Measurements from ENCODE around the gene CD2BP2.

CD2BP2 gene

DNA sequence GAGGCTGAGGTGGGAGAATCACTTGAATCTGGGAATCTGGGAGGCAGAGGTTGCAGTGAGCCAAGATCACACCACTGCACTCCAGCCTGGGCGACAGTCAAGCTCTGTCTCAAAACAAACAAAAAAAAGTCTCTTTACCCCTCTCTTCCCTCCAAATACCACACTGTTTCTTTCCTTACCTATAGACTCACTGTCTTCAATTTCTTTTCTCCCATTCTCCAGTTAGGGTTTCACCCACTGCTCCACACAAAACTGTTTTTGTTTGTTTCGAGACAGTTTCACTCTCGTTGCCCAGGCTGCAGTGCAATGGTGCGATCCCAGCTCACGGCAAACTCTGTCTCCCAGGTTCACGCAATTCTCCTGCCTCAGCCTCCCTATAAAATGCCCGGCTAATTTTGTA, 6.1 kb upstream of the CD2BP2 start:
- in situ Hi-C loops (cut with HindIII; ENCODE audit: low sequenced_read_pairs) = no loop called here
- no peak for DNase-seq (ENCODE audit: low read depth)
- TF ChIP-seq, protein P1, sequence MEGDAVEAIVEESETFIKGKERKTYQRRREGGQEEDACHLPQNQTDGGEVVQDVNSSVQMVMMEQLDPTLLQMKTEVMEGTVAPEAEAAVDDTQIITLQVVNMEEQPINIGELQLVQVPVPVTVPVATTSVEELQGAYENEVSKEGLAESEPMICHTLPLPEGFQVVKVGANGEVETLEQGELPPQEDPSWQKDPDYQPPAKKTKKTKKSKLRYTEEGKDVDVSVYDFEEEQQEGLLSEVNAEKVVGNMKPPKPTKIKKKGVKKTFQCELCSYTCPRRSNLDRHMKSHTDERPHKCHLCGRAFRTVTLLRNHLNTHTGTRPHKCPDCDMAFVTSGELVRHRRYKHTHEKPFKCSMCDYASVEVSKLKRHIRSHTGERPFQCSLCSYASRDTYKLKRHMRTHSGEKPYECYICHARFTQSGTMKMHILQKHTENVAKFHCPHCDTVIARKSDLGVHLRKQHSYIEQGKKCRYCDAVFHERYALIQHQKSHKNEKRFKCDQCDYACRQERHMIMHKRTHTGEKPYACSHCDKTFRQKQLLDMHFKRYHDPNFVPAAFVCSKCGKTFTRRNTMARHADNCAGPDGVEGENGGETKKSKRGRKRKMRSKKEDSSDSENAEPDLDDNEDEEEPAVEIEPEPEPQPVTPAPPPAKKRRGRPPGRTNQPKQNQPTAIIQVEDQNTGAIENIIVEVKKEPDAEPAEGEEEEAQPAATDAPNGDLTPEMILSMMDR (IDR thresholded peaks at IDR 0.05; ENCODE audit: low read depth, low read length, missing control alignments) = no peak
- no peak overlapping the region for H3K4me3 ChIP-seq (ENCODE audit: low read depth, low read length)

DNA sequence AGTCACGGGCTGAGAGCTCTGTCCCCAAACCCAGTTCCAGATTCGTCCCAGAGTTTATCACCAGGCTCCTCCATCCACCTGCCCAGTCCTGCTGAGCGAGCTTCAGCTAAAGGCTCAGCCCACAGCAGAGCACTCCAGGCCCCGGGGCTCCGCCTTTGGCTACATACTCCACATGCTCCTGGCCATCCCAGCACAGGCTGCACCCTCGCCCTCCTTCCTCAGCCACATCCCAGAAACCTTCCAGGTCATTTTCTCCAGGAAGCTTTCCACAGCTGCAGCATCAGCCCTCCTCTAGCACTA, 4.7 kb upstream of the CD2BP2 start:
- no peak for DNase-seq (ENCODE audit: low read depth)
- in situ Hi-C loops (cut with HindIII; ENCODE audit: low sequenced_read_pairs) = no loop called here
- no peak overlapping the region for H3K4me3 ChIP-seq (ENCODE audit: low read depth, low read length)
- TF ChIP-seq, protein P1 (IDR thresholded peaks at IDR 0.05; ENCODE audit: low read depth, low read length, missing control alignments) = no peak

DNA sequence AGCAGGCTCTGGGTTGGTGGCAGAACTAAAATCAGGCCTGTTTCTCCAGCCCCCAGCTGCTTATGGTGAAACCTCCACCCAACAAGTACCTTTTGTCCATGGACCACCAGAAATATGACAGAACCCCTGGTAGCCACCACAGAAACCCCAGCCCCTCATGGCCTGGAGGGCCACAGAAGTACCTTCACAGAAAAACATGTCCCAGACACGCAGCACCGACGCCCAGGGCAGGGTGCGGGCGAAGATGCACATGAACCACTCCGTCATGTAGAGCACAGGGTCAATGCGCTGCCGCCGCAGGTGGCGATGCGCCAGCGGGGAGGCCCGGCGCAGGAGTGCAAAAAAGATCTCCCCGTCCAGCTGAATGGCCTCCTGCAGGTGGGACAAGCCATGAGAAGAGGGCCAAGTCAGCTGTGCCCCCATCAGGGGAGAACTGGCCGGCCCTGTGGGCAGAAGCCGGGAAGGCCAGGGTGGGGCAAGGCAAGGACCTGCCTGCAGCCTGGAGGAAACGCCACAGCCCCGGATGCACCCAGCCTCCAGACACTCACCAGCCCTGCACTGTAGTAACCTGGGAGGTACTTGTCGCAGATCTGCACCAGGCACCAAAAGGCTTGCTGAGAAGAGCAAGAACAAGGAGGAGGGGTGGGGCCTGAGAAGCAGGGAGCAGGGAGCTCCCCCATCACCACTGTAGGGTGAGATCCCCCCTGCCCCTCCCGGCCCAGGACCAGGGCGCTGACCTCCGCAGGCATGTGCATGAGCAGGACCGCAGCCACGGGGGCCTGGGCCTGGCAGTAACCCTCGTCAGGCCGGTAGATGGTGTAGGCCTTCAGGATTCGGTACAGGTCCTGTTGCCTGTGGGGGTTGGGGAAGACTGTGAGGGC, 4.1 kb upstream of the CD2BP2 start:
- TF ChIP-seq, protein P1 (IDR thresholded peaks at IDR 0.05; ENCODE audit: low read depth, low read length, missing control alignments) = no peak
- in situ Hi-C loops (cut with HindIII; ENCODE audit: low sequenced_read_pairs) = no loop called here
- no peak overlapping the region for H3K4me3 ChIP-seq (ENCODE audit: low read depth, low read length)

DNA sequence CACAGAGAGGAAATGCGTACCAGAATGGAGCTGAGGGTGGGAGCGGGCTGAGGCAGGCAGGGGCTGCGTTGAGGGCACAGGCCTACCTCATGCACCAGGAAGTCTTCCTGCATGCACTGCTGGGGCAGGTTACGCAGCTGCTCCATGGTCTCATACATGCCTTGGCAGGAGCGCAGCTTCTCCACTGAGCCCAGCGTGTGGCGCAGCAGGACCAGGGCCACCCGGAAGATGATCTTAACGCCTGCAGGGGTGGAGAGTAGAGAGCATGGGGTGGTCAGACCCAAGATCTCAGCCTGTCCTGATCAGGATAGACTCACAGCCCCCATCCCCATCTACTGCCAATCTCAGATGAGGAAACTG, 3.4 kb upstream of the CD2BP2 start:
- in situ Hi-C loops (cut with HindIII; ENCODE audit: low sequenced_read_pairs) = no loop called here

More for the DNA sequence above, 4.1 kb upstream of the CD2BP2 start:
- no peak for DNase-seq (ENCODE audit: low read depth)

GRCh38 chr16:30357715-30358576, 2.8 kb upstream of the CD2BP2 start:
- in situ Hi-C loops (cut with HindIII; ENCODE audit: low sequenced_read_pairs) = no loop called here
- TF ChIP-seq, protein P1 (IDR thresholded peaks at IDR 0.05; ENCODE audit: low read depth, low read length, missing control alignments) = no peak
- no peak for DNase-seq (ENCODE audit: low read depth)
- no peak overlapping the region for H3K4me3 ChIP-seq (ENCODE audit: low read depth, low read length)

More for the DNA sequence above, 3.4 kb upstream of the CD2BP2 start:
- TF ChIP-seq, protein P1 (IDR thresholded peaks at IDR 0.05; ENCODE audit: low read depth, low read length, missing control alignments) = no peak
- no peak for DNase-seq (ENCODE audit: low read depth)
- no peak overlapping the region for H3K4me3 ChIP-seq (ENCODE audit: low read depth, low read length)

DNA sequence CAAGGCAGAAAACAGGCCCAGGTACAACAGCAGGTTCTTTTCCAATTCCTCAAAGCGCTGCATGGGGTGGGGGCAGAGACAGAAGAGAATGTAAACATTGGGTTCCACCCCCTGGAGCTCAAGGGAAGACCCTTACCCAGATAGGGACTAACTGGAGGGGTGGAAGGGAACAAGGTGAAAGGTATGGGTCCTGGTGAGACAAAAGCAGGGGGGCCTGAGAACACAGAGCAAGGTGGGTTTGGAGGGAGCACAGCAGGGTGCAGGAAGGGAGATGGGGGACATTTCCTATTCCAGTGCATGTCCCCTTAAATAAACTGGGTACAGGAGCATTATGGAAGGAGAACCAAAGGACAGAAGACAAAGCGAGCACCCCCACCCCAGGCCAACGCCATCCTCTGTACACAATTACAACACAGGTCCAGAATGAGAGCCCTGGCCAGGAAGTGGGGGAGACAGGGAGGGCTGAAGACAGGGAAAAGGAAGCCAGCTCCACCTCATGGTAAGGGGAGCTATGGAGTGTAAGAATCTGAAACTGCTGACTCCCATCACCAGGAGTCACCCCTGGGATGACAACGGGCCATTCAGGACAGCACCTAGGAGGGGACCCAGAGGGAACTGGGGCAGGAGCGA, 2.1 kb upstream of the CD2BP2 start:
- in situ Hi-C loops (cut with HindIII; ENCODE audit: low sequenced_read_pairs) = no loop called here
- TF ChIP-seq, protein P1 (IDR thresholded peaks at IDR 0.05; ENCODE audit: low read depth, low read length, missing control alignments) = no peak
- no peak for DNase-seq (ENCODE audit: low read depth)
- no peak overlapping the region for H3K4me3 ChIP-seq (ENCODE audit: low read depth, low read length)

Measured in astrocyte of the cerebellum (primary cell).